Transverse colon (tissue), 4 donors: Measurements from ENCODE around the gene PPDPF. TPM values are rescaled to one million over a fixed set of nuclear protein-coding genes. Genes with fewer than 3 reads are reported as not detected.

Experiments
- DNase-seq: peaks from one replicate; pipeline ENCODE4 v3.0.0-alpha.2; 2019
- H3K27ac ChIP-seq, 4 donors: fragments of 200-600 bp; sonication (generic); 2 replicates each; pipeline ENCODE4 v1.5.1; 2016 to 2018; ENCODE audit warnings: inconsistent platforms in 4 of 4
- H3K27me3 ChIP-seq: fragments of 200-600 bp; sonication (generic); 2 replicates; pipeline ENCODE4 v1.5.1; 2017; ENCODE audit warnings: inconsistent platforms
- H3K36me3 ChIP-seq, 4 donors: fragments of 200-600 bp; sonication (generic); 2 replicates each; pipeline ENCODE4 v1.5.1; 2017 to 2019; ENCODE audit warnings: inconsistent platforms in 4 of 4
- H3K4me1 ChIP-seq, 4 donors: fragments of 200-600 bp; sonication (generic); 2 replicates each; pipeline ENCODE4 v1.5.1; 2017 to 2020; ENCODE audit warnings: inconsistent platforms in 4 of 4
- H3K4me3 ChIP-seq, 4 donors: fragments of 200-600 bp; sonication (generic); 1 replicate in 1 of 4; 2 replicates in 3 of 4; pipeline versions ENCODE4 v1.5.1 to v1.6.1; 2017 to 2019; ENCODE audit warnings: inconsistent platforms in 4 of 4
- H3K9me3 ChIP-seq, 2 donors: fragments of 200-600 bp; sonication (generic); 2 replicates each; pipeline ENCODE4 v1.5.1; 2017 to 2019; ENCODE audit warnings: inconsistent platforms in 2 of 2
- EP300 ChIP-seq: sonication (generic); formaldehyde crosslinking; IDR thresholded peaks from one replicate; pipeline ENCODE4 v1.6.1; 2017; ENCODE audit warnings: antibody characterized with exemption, low read depth
- POLR2A ChIP-seq: fragments of 450-650 bp; IDR thresholded peaks from one replicate; pipeline ENCODE4 v1.6.1; 2016; ENCODE audit warnings: antibody characterized with exemption, mild to moderate bottlenecking, moderate library complexity
- POLR2AphosphoS5 ChIP-seq, 3 donors: sonication (generic); formaldehyde crosslinking; IDR thresholded peaks; one replicate each; pipeline ENCODE4 v1.6.1; 2016; ENCODE audit warnings: antibody characterized with exemption in 3 of 3
- WGBS, 2 donors: methylation state at CpG; one replicate each; pipeline ENCODE4 v1.1.5; 2018; ENCODE audit warnings: low coverage in 1 of 2; 5-methylcytosine and 5-hydroxymethylcytosine counted together
- in situ Hi-C, 4 donors: fragments of 200-750 bp; cut with MboI; loops; one replicate each; pipeline versions ENCODE4 v1.15.0 to v1.15.1; 2017; ENCODE audit warnings: low sequenced_read_pairs in 3 of 4, low pct_ligation_motif_present in 1 of 4, low pct_unique_long_range_greater_than_20kb in 1 of 4
- intact Hi-C: fragments of 100-400 bp; cut with DNase I; formaldehyde crosslinking; loops from one replicate; pipeline ENCODE4 v1.15.1; 2023; ENCODE audit warnings: low total_unique reads
- total RNA-seq, 4 donors: library from RNA; depleted of rRNA; stranded (reverse); fragments of >200 nt; gene quantifications; one replicate each; pipeline ENCODE4 v1.1.0, GENCODE V29; 2016
- TF ChIP-seq, protein P1 (sequence below), 5 experiments: fragments of 200-600 bp in 3 of 5; fragments of 450-650 bp in 2 of 5; sonication (generic) in 3 of 5; IDR thresholded peaks; 1 replicate in 2 of 5; 2 replicates in 3 of 5; pipeline ENCODE4 v1.5.1; 2016 to 2017; ENCODE audit warnings: antibody characterized with exemption in 5 of 5, inconsistent platforms in 3 of 5, mild to moderate bottlenecking in 2 of 5, moderate library complexity in 1 of 5

The PPDPF gene
- total RNA-seq, 4 donors from 2014 or later = 320 to 695 (median 517) TPM

GRCh38 chr20:63560333-63560805, 39.8 kb downstream of the PPDPF start:
- H3K4me3 ChIP-seq = no peak overlapping the region
- H3K9me3 ChIP-seq = no peaks in the 10 kb centered on the region
- H3K36me3 ChIP-seq = peaks cover 0 to 15% (median 5%) of the 10 kb centered on the region in 4 donors
- H3K27ac ChIP-seq = no peak overlapping the region
- intact Hi-C loops = no loop called here
- H3K27me3 ChIP-seq = no peaks in the 10 kb centered on the region
- TF ChIP-seq, protein P1, sequence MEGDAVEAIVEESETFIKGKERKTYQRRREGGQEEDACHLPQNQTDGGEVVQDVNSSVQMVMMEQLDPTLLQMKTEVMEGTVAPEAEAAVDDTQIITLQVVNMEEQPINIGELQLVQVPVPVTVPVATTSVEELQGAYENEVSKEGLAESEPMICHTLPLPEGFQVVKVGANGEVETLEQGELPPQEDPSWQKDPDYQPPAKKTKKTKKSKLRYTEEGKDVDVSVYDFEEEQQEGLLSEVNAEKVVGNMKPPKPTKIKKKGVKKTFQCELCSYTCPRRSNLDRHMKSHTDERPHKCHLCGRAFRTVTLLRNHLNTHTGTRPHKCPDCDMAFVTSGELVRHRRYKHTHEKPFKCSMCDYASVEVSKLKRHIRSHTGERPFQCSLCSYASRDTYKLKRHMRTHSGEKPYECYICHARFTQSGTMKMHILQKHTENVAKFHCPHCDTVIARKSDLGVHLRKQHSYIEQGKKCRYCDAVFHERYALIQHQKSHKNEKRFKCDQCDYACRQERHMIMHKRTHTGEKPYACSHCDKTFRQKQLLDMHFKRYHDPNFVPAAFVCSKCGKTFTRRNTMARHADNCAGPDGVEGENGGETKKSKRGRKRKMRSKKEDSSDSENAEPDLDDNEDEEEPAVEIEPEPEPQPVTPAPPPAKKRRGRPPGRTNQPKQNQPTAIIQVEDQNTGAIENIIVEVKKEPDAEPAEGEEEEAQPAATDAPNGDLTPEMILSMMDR (IDR thresholded peaks at IDR 0.05) = no peak
- TF ChIP-seq POLR2A (no peak), POLR2AphosphoS5 (IDR thresholded peaks at IDR 0.05) (no peak), EP300 (no peak)
- H3K4me1 ChIP-seq = no peaks in the 10 kb centered on the region
- no peak for DNase-seq
- in situ Hi-C loops = no loop called here
- 94 to 96% methylated on average over 5 to 11 of the region's 16 CpGs for WGBS, 2 donors

- Histone ChIP-seq H3K9me3 (no peaks in the 10 kb centered on the region), H3K4me3 (no peak overlapping the region), H3K36me3 (peaks cover 0 to 15% (median 5%) of the 10 kb centered on the region in 4 donors), H3K27ac (no peak overlapping the region), H3K27me3 (no peaks in the 10 kb centered on the region), H3K4me1 (no peaks in the 10 kb centered on the region)
- intact Hi-C loops = no loop called here
- WGBS, 2 donors = 92% methylated on average over 25 of the region's 26 CpGs; no CpG with 5 or more reads in 1 of the 2 donors
- DNase-seq = no peak
- no peak for TF ChIP-seq POLR2A
- no peak for TF ChIP-seq POLR2AphosphoS5 (IDR thresholded peaks at IDR 0.05)
- TF ChIP-seq, protein P1 (IDR thresholded peaks at IDR 0.05) = no peak
- no peak for TF ChIP-seq EP300
- in situ Hi-C loops = no loop called here
Observed at GRCh38 chr20:63560856-63561609, 40.5 kb downstream of the PPDPF start.

- peaks cover 0 to 15% (median 5%) of the 10 kb centered on the region in 4 donors for H3K36me3 ChIP-seq
- no peaks in the 10 kb centered on the region for H3K9me3 ChIP-seq
- intact Hi-C loops = no loop called here
- TF ChIP-seq POLR2AphosphoS5 (IDR thresholded peaks at IDR 0.05) (no peak), POLR2A (no peak), EP300 (no peak)
- TF ChIP-seq, protein P1 (IDR thresholded peaks at IDR 0.05) = no peak
- no peaks in the 10 kb centered on the region for H3K27me3 ChIP-seq
- DNase-seq = no peak
- in situ Hi-C loops = no loop called here
- WGBS, 2 donors = 94% methylated on average over 36 of the region's 36 CpGs; no CpG with 5 or more reads in 1 of the 2 donors
- no peak overlapping the region for H3K27ac ChIP-seq
- no peaks in the 10 kb centered on the region for H3K4me1 ChIP-seq
- H3K4me3 ChIP-seq = no peak overlapping the region
Observed at GRCh38 chr20:63561624-63562396, 41.2 kb downstream of the PPDPF start.
